Activated CD4-positive, alpha-beta memory T cell treated with anti-CD3 and anti-CD28 coated beads for 36 hours (primary cell): ENCODE data around the gene OCA2. TPM values are rescaled to one million over a fixed set of nuclear protein-coding genes. Genes with fewer than 3 reads are reported as not detected.
"Not testable (repeated sequence)": the region's sequence is repeated elsewhere in the genome, so short reads cannot be mapped to it uniquely, and the experiment has no call there.

Source experiments
- CTCF ChIA-PET: fragments of 350-600 bp; sonication (Branson Sonifier 250); formaldehyde crosslinking; loops from one replicate; lab custom pipeline; 2021; ENCODE audit warnings: antibody characterized with exemption, inconsistent platforms; lab: Charles Lee
- POLR2A ChIA-PET: fragments of 350-600 bp; sonication (Branson Sonifier 250); formaldehyde crosslinking; loops from one replicate; lab custom pipeline; 2021; ENCODE audit warnings: antibody characterized with exemption; lab: Charles Lee
- DNase-seq: peaks from one replicate; pipeline ENCODE4 v3.0.0-alpha.2; 2020
- H3K27ac Mint-ChIP-seq: one replicate; pipeline ENCODE4 v1.8.0; 2021; ENCODE audit warnings: mixed read lengths
- H3K27me3 Mint-ChIP-seq: one replicate; pipeline ENCODE4 v1.8.0; 2021; ENCODE audit warnings: mixed read lengths
- H3K36me3 Mint-ChIP-seq: one replicate; pipeline ENCODE4 v1.8.0; 2021; ENCODE audit warnings: mixed read lengths
- H3K4me1 Mint-ChIP-seq: one replicate; pipeline ENCODE4 v1.8.0; 2021; ENCODE audit warnings: low read depth, mixed read lengths
- H3K4me3 Mint-ChIP-seq: one replicate; pipeline ENCODE4 v1.8.0; 2021; ENCODE audit warnings: mild to moderate bottlenecking, mixed read lengths
- H3K9me3 Mint-ChIP-seq: one replicate; pipeline ENCODE4 v1.8.0; 2021; ENCODE audit warnings: mixed read lengths
- intact Hi-C: fragments of 100-400 bp; cut with micrococcal nuclease; formaldehyde crosslinking; loops from one replicate; pipeline ENCODE4 v1.15.1; 2023
- total RNA-seq, 2 experiments: library from RNA; stranded (reverse); gene quantifications; one replicate each; pipeline ENCODE4 v1.2.3, GENCODE V29; 2021

OCA2 gene
- total RNA-seq, 2 experiments from 2014 or later: not detected

DNA sequence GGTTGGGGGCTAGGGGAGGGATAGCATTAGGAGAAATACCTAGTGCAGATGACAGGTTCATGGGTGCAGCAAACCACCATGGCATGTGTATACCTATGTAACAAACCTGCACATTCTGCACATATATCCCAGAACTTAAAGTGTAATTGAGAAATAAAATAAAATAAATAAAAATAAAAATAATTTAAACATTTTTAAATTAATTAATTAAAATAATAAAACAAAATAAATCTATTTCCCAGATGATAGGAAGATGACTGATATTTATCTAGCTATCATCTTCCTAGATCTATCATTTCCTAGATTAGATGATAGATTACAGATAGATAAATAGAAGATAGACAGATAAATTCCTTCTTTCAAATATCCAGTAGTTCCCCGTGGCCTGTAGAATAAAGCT, 137.3 kb downstream of the OCA2 start:
- intact Hi-C loops: no loop called here
- ChIA-PET CTCF (no interaction called here), POLR2A (no interaction called here)
- Mint-ChIP-seq H3K36me3 (no peaks in the 10 kb centered on the region), H3K4me1 (no peaks in the 10 kb centered on the region), H3K9me3 (no peaks in the 10 kb centered on the region), H3K4me3 (no peak overlapping the region), H3K27ac (no peak overlapping the region), H3K27me3 (no peaks in the 10 kb centered on the region)
- no peak for DNase-seq

DNA sequence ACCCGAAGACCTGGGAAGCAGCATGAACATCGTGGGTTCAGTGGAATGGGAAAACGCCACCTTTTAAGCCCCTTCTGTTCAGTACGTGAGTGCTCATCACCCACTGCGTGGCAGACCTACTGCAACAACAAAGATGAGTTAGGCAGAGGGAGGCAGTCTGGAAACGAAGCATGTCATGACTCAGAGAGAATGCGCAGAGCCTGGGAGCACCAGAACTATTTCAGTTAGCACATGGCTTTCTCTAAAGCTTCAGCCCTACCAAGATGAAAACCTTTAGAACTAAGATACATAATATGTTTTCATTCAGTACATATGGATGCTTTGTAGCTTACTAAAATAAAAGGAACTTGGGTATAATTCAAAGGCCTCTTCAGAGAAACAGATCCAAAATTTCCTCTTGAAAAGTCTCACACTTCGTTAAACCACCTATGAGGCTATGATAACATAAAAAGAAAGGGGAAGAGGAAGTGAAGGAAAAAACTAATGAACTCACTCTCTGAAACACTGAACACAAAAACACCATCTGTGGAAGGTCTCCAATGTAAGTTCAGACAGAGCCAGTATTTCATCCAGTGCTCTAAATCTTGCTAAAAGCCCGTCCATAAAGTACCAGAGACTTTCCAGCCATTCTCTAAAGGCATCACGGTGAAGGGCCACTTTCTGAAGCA, 140.1 kb downstream of the OCA2 start:
- no peaks in the 10 kb centered on the region for H3K4me1 Mint-ChIP-seq
- intact Hi-C loops: no loop called here
- no peaks in the 10 kb centered on the region for H3K36me3 Mint-ChIP-seq
- no peak for DNase-seq
- H3K4me3 Mint-ChIP-seq: no peak overlapping the region
- H3K27me3 Mint-ChIP-seq: no peaks in the 10 kb centered on the region
- ChIA-PET CTCF (no interaction called here), POLR2A (no interaction called here)
- H3K27ac Mint-ChIP-seq: no peak overlapping the region
- no peaks in the 10 kb centered on the region for H3K9me3 Mint-ChIP-seq

DNA sequence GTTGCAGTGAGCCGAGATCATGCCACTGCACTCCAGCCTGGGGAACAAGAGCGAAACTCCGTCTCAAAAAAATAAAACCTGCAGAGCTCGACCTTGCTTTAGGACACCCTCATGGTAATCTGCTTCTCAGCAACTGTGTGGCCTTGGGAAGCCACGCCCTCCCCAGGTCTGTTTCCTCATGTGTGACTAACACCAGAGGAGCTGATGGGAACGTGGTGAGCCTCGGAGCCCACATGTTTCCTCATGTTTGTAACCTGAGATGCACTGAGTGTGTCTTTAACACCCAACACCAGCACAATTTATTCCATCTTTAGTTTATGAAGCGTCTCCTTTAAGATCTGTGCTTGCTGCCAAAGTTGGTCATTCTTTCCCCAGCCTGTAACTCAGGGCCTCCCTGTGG, 142.8 kb downstream of the OCA2 start:
- ChIA-PET POLR2A (no interaction called here), CTCF (no interaction called here)
- Mint-ChIP-seq H3K36me3 (no peaks in the 10 kb centered on the region), H3K4me1 (no peaks in the 10 kb centered on the region), H3K9me3 (no peaks in the 10 kb centered on the region), H3K27ac (no peak overlapping the region), H3K4me3 (no peak overlapping the region), H3K27me3 (no peaks in the 10 kb centered on the region)
- DNase-seq: no peak
- intact Hi-C loops: no loop called here

DNA sequence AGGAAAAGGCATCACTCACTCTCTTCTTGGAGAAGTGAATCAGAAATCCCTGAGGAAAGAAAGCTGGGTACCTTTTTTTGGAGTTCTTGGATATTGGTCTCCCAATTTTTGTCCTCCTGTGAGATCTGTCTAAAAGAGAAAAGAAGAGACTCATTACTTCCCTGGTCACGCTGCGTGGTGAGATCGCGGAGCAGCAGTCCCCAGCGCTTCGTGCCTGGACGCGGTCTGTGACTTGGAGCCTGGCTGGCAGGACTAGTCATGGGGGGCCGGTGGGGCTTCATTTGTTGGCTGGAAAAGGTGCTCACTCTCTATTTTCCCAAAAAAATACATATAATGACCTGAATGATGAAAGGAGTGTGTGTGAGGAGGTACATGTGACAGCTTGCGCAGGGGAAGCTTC, 144.0 kb downstream of the OCA2 start:
- intact Hi-C loops: no loop called here
- ChIA-PET POLR2A (no interaction called here), CTCF (no interaction called here)
- H3K27me3 Mint-ChIP-seq: no peaks in the 10 kb centered on the region
- H3K4me3 Mint-ChIP-seq: no peak overlapping the region
- no peak overlapping the region for H3K27ac Mint-ChIP-seq
- H3K36me3 Mint-ChIP-seq: no peaks in the 10 kb centered on the region
- DNase-seq: no peak
- H3K4me1 Mint-ChIP-seq: no peaks in the 10 kb centered on the region
- H3K9me3 Mint-ChIP-seq: no peaks in the 10 kb centered on the region

DNA sequence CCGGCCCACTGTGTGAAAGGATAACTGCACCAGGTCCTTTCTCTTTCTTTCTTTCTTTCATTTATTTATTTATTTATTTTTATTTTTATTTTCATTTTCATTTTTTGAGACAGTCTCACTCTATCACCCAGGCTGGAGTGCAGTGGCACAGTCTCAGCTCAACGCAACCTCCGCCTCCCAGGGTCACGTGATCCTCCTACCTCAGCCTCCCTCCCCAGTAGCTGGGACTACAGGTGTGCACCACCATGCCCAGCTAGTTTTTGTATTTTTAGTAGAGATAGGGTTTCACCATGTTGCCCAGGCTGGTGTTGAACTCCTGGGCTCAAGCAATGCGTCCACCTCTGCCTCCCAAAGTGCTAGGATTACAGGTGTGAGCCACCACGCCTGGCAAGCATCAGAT, 146.5 kb downstream of the OCA2 start:
- H3K27ac Mint-ChIP-seq, H3K4me1 Mint-ChIP-seq, H3K36me3 Mint-ChIP-seq, POLR2A ChIA-PET, H3K27me3 Mint-ChIP-seq, intact Hi-C loops, H3K4me3 Mint-ChIP-seq, DNase-seq, CTCF ChIA-PET, H3K9me3 Mint-ChIP-seq: not testable (repeated sequence)

DNA sequence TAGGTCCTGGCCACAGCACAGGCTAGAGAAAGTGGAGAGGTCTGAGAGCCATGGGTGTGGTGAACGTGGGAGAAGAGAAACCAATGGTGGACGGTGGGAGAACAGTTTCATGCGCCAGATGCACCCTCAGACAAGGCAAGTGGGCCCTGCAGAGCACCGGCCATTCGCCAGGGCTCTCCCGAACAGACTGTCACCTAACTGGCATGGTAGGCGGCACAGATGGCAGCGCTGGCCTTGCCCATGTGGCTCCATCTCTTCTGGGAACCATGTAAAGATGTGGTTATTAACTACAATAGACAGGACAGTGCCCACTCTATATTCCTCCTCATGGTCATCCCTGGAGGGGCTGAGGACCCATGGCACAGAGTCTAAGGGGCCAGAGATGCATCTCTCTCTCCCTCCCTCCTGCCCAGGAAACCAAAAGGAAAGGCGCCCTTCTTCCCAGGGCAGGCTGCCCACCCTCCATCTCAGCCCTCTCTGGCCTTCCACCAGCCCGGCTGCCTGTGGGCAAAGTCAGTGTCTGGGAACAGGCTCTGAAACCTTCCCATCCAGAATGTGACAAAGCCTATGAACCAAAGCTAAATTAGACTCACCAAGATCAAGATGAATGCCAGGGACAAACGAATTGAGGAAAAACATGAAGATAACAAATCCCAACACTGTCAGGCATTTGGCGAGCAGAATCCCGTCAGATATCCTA, 147.8 kb downstream of the OCA2 start:
- H3K27me3 Mint-ChIP-seq: no peaks in the 10 kb centered on the region
- DNase-seq: no peak
- POLR2A ChIA-PET: no interaction called here
- H3K4me3 Mint-ChIP-seq: no peak overlapping the region
- no peaks in the 10 kb centered on the region for H3K36me3 Mint-ChIP-seq
- no peaks in the 10 kb centered on the region for H3K4me1 Mint-ChIP-seq
- intact Hi-C loops: no loop called here
- CTCF ChIA-PET: no interaction called here
- no peaks in the 10 kb centered on the region for H3K9me3 Mint-ChIP-seq
- H3K27ac Mint-ChIP-seq: no peak overlapping the region

DNA sequence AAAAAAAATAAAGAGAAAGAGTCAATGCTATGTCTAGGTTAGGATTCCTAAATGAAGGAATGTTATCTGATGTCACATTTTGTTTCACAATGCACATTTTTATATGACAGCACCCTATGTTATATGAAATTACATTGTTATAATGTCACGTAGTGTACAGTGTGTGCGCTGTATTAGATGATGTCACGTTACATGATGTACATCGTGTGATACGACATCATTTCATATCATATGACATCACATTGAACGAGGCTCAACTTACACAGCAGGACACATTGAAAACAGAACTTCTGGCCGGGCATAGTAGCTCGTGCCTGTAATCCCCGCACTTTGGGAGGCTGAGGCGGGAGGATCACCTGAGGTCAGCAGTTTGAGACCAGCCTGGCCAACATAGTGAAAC, 150.0 kb downstream of the OCA2 start:
- Mint-ChIP-seq H3K36me3 (no peaks in the 10 kb centered on the region), H3K27ac (no peak overlapping the region), H3K27me3 (no peaks in the 10 kb centered on the region), H3K4me3 (no peak overlapping the region), H3K4me1 (no peaks in the 10 kb centered on the region), H3K9me3 (no peaks in the 10 kb centered on the region)
- DNase-seq: no peak
- POLR2A ChIA-PET: no interaction called here
- intact Hi-C loops: no loop called here
- CTCF ChIA-PET: no interaction called here

DNA sequence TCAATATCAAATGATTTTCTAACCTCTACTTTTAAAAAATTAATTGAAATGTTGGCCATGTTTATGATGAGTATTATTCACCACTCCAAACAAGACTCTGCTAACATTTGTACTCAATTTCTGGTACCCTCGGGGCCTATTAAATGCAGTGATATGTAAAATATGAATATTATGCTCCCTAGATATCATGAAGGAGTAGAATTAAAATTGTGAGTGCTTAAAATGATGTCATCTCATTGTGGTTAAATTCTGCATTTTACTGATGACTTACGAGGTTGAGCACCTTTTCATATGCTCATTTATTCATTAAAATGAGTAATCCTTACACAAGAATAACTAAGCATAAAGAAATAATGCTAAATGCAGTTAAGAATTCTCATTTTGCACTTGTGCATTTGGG, 159.9 kb downstream of the OCA2 start:
- H3K27ac Mint-ChIP-seq: no peak overlapping the region
- intact Hi-C loops: no loop called here
- POLR2A ChIA-PET: no interaction called here

DNA sequence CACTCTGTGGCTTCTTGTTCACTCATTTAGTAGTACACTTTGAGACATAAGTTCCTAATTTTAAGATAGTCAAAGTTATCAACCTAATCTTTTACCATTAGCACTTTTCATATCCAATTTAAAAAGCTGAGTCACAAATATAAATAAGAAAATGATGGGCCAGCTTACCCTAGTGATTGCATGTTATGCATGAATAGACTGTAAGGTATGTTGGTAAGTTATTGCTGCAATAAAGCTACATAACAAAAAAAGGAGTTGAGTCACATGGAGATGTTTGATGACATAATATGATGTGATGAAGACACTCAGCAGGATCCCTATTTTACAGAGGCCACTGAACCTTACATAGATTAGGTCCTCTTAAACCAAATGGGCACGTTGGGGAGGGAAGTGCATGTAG, 161.3 kb downstream of the OCA2 start:
- CTCF ChIA-PET: no interaction called here
- Mint-ChIP-seq H3K4me1 (no peaks in the 10 kb centered on the region), H3K4me3 (no peak overlapping the region), H3K9me3 (peaks cover 7% of the 10 kb centered on the region), H3K27ac (no peak overlapping the region), H3K36me3 (no peaks in the 10 kb centered on the region), H3K27me3 (no peaks in the 10 kb centered on the region)
- intact Hi-C loops: no loop called here
- no peak for DNase-seq
- POLR2A ChIA-PET: no interaction called here

More for the DNA sequence above, 159.9 kb downstream of the OCA2 start:
- CTCF ChIA-PET: no interaction called here
- no peak for DNase-seq
- no peak overlapping the region for H3K4me3 Mint-ChIP-seq
- H3K27me3 Mint-ChIP-seq: no peaks in the 10 kb centered on the region
- H3K36me3 Mint-ChIP-seq: no peaks in the 10 kb centered on the region
- H3K4me1 Mint-ChIP-seq: no peaks in the 10 kb centered on the region
- H3K9me3 Mint-ChIP-seq: no peaks in the 10 kb centered on the region

DNA sequence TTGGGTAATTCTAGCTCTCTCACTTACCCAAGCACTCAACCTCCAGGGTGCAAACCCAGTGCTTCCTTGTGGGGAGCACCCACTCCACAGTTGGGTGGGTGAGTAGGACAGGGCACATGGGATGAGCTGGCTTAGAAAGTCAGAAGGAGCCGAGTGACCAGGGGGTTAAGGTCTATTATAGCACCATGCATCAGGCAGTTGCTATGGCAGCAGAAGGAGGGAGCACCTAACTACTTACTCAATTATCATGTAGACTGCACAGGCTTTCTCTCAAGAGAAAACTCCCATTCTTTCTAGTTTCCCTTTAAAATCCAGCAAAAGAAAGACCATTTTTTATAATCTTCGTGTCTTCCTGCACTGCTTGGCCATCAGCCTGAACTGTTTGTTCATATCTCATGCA, 163.0 kb downstream of the OCA2 start:
- no peak overlapping the region for H3K4me3 Mint-ChIP-seq
- H3K4me1 Mint-ChIP-seq: no peaks in the 10 kb centered on the region
- no peaks in the 10 kb centered on the region for H3K27me3 Mint-ChIP-seq
- DNase-seq: no peak
- H3K27ac Mint-ChIP-seq: no peak overlapping the region
- ChIA-PET POLR2A (no interaction called here), CTCF (no interaction called here)
- no peaks in the 10 kb centered on the region for H3K36me3 Mint-ChIP-seq
- intact Hi-C loops: no loop called here
- peaks cover 15% of the 10 kb centered on the region for H3K9me3 Mint-ChIP-seq

DNA sequence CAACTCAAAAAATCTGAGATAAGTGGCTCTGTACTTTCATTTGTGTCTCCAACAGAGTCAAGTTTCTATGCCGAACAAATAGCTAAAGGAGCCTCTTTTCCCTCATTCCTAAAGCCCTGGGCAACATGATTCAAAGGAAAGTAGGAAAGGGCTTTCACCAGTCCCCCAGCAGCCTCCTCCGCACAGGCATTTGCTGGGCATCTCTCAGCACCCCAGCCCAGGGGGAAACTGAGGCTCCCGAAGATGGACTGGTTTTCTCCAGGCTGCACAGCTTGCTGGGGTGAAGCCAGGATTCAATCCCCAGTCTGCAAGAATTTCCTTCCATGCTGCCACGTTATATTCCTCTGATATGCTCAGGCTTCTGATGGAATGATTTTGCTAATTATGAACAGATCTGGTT, 163.8 kb downstream of the OCA2 start:
- H3K27ac Mint-ChIP-seq: no peak overlapping the region
- DNase-seq: no peak
- H3K36me3 Mint-ChIP-seq: no peaks in the 10 kb centered on the region
- peaks cover 19% of the 10 kb centered on the region for H3K9me3 Mint-ChIP-seq
- no peaks in the 10 kb centered on the region for H3K27me3 Mint-ChIP-seq
- intact Hi-C loops: no loop called here
- ChIA-PET CTCF (no interaction called here), POLR2A (no interaction called here)
- H3K4me3 Mint-ChIP-seq: no peak overlapping the region
- no peaks in the 10 kb centered on the region for H3K4me1 Mint-ChIP-seq

DNA sequence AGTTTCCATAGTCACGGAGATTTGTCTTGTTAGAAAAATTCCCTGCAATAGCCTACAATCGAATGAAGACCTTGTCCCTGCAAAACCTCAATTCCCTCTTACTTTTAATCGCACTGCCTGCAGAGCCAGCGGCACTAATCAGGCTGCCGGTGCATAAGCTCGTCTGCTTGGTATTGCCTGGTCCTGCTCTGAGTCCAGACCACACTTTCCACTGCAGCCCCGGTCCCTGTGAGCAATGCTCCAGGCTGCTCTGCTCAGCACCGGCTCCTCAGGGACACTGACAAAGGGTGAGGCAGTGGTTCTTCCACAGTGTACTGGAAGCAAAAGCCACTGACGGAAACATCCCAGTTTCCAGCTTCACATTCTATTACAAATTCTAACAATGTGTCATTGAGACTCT, 164.3 kb downstream of the OCA2 start:
- H3K36me3 Mint-ChIP-seq: no peaks in the 10 kb centered on the region
- H3K9me3 Mint-ChIP-seq: peaks cover 19% of the 10 kb centered on the region
- H3K27me3 Mint-ChIP-seq: no peaks in the 10 kb centered on the region
- no peak for DNase-seq
- POLR2A ChIA-PET: no interaction called here
- H3K4me1 Mint-ChIP-seq: no peaks in the 10 kb centered on the region
- H3K27ac Mint-ChIP-seq: no peak overlapping the region
- intact Hi-C loops: no loop called here
- CTCF ChIA-PET: no interaction called here
- H3K4me3 Mint-ChIP-seq: no peak overlapping the region

DNA sequence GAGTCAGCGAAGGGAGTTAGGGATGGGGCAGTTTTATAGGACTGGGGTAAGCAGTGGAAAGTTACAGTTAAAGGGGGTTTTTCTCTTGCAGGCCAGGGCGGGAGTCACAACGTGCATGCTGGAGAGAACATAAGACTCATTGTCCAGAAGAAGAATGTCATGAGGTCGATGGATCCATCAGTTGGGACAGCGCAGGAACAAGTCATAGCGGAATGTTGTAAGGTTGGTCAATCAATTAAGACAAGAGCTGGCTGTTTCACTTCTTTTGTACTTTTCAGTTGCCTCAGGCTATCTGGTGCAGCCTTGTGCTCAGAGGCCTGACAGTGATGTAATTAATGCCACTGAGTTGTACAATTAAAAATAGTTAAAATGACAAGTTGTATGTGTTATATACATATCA, 165.6 kb downstream of the OCA2 start:
- peaks cover 19% of the 10 kb centered on the region for H3K9me3 Mint-ChIP-seq
- DNase-seq: no peak
- no peaks in the 10 kb centered on the region for H3K4me1 Mint-ChIP-seq
- intact Hi-C loops: no loop called here
- CTCF ChIA-PET: interaction anchor here (0.6 kb wide), 1 partner anchor 579 kb away, joined by 3 read pairs; no protein-coding TSS in a partner anchor
- no peak overlapping the region for H3K4me3 Mint-ChIP-seq
- POLR2A ChIA-PET: no interaction called here
- H3K27ac Mint-ChIP-seq: no peak overlapping the region
- no peaks in the 10 kb centered on the region for H3K36me3 Mint-ChIP-seq
- no peaks in the 10 kb centered on the region for H3K27me3 Mint-ChIP-seq
